Subcutaneous adipose tissue (tissue), 4 donors: ENCODE data around the gene ARAP1. TPM values are rescaled to one million over a fixed set of nuclear protein-coding genes. Genes with fewer than 3 reads are reported as not detected.

ENCODE experiments used
- CTCF ChIP-seq: fragments of 450-650 bp; IDR thresholded peaks from one replicate; pipeline ENCODE4 v1.5.1; 2016; ENCODE audit warnings: low read depth, mild to moderate bottlenecking, control low read depth, antibody characterized with exemption, moderate library complexity
- total RNA-seq, 4 donors: library from RNA; depleted of rRNA; stranded (reverse); fragments of >200 nt; gene quantifications; one replicate each; pipeline ENCODE4 v1.1.0, GENCODE V29; 2016

The ARAP1 gene
- total RNA-seq, 4 donors from 2014 or later, result 35.1 to 161 (median 127) TPM

DNA sequence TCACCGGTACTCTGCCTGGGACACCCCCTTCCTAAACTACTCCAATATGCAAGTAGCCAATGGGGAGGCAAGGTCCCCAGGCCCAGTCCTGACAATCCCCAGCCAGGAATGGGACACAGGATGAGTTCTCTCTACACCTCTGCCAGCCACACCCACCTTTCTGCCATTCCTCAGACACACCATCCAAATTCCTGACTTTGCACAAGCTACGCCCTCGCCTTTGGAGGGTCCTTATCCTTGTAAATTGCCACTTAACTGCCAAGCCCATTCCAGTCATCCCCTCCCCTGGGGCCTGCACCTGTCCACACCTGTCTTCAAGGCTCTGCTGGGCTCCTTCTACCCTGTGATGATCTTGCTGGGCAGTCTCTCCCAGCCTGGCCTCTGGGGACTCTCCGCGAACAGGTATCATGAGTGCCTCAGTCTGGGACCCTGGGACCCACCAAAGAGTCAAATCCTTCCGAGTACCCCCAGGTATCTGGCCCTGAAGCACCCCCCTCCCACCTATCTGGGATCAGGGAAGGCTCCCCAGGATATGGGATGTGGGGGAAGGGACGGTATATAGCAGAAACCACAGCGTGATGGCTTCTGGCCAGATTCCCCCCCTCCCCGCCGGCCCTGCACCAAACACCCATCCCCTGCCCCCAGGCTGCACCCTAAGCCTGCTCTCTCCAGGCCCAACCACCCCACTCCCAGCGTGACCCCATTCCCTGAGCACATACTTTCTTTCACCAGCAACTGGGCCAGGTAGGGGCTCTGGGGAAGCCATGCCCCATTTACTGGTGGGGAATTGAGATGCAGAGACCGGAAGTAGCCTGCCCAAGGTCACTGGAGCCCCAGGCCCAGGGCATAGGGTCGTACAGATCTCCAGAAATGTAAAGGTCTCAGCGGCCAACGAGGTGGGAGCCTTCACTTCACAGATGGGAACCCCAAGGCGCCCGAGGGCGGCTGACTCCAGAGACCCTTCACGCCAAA lies 806 bp downstream of the ARAP1 start:
- no peak for TF ChIP-seq CTCF

DNA sequence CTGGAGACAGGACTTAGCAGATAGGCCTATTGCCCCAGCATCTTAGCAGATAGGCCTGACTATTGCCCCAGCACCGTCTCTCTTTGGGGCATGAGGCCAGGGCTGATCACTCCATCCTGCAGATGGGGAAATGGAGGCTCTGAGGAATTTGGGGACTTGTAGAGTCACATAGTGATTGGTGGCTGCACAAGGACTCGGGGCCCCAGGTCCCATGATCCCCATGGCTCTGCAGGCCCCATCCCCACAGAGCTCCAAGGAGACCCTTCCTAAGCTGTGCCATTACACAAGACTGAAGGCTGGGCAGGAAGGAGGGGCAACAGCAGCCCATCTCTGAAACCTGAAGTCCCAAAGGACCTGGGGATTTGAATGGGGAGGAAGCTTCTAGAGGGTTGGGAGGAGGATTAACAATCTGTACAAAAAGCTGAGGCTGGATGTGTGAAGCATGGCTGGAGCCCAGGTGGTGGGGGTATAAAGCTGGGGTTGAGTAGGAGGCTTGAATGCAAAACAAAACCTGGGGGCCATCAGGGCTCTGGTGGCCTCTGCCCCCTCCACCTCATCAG lies 1.6 kb downstream of the ARAP1 start:
- TF ChIP-seq CTCF, result no peak

DNA sequence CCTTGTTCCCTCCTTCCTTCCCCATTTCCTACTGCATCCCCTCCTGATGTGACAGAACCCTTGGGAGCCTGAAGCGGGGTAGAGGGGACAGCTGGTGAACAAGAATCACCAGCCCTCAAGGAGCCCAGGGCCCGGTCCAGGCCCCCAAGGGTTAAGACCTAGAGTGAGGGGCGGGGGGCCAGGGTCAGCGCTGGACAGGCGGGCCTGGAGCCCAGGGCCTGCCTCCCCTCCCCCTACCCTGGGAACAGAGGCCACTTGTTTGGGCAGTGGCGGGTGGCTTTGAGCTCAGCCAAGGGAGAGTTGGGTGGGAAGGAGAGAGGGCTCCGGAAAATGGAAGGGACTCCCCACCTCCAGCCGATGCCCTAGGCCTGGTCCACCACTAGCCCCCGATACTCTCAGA lies 2.1 kb downstream of the ARAP1 start:
- TF ChIP-seq CTCF, result no peak

DNA sequence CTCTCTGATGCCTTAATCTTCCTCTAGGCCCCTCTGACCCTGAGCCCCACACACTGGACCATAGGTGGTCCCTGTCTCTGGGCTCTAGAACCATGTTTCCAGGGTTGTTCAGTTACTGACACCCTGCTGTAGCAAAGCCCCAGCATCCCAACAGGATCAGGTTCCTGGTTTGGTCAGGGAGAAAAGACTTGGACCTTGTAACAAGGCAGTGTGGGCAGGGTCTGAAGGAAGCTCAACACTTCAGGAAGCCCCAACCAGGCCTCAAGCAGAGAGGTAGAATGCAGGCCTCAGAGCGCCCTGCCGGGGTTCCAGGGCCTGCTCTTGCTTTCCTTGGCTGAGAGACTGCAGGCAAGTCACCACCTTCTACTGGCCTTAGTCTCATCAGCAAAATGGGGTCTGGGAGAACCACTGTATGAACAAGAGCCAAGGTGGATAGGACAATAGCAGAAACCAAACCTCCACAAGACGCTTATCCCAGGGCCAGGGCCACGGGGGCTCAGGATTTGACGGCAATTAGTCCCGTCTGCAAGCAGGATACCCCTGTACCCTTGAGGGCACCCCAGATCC lies 4.8 kb downstream of the ARAP1 start:
- TF ChIP-seq CTCF, result no peak

DNA sequence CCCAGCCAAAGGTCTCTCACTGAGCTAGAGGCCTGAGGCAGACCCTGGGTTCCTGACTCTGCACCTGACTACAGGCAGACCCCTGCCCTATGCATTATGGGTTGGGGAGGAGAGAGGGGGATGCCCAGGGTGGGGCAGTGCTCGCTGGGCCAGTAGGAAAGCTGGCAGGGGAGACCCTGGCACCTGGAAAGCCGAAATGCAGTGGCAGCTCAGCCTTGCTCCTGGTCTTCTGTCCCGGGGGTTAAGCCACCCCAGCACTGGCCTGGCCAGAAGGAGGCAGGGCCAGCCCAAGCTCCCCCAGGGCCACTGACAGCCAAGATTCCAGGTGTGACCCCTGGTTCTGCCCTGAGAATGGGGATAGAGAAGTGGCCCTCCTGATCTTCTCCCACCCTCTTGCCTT lies 5.4 kb downstream of the ARAP1 start:
- no peak for TF ChIP-seq CTCF

GRCh38 chr11:72745925-72746550 lies 6.2 kb downstream of the ARAP1 start:
- no peak for TF ChIP-seq CTCF

- TF ChIP-seq CTCF, result no peak
Observed at GRCh38 chr11:72745511-72745910, 6.7 kb downstream of the ARAP1 start.
